ENCODE results near the gene ANXA10. TPM values are rescaled to one million over a fixed set of nuclear protein-coding genes. Genes with fewer than 3 reads are reported as not detected.
A peak's percentile ranks its signal among the peaks of the same experiment; 100 is the strongest.

Gene ANXA10
- total and polyA plus RNA-seq, 4 experiments from 2014 or later = not detected

DNA sequence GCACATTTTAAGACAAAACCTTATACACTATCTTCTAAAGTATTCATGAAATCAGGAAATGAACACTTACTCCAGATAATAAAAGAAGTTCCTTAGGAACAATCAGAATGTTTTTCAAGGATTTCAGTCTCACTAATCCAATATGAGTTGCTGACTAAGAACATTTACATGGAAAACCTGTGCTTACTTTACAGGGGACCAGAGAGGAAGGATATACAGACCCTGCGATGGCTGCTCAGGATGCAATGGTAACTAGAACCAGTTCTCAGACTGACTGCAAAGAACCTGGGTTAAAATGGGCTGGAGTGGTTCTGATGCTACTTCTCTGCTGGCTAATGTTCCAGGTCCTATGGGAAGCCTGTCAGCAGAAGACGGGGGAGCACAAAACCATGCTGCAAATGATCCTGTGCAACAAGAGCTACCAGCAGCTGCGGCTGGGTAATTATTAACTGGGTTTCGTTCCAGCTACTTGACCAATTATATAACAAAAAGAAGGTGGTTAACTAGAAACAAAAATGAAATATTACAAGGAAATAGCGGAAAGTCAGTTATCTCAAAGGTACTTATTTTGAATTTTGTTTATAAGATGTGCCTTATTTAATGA lies 85.3 kb downstream of the ANXA10 start:
- Mint-ChIP-seq H3K4me1 (no peaks in the 10 kb centered on the region), H3K4me3 (no peak overlapping the region), H3K27me3 (no peaks in the 10 kb centered on the region), H3K27ac (no peak overlapping the region), H3K9me3 (no peaks in the 10 kb centered on the region), H3K36me3 (no peaks in the 10 kb centered on the region)
- ChIA-PET CTCF (ENCODE audit: partially characterized antibody) (no interaction called here), POLR2A (ENCODE audit: partially characterized antibody) (no interaction called here)
- intact Hi-C loops (cut with micrococcal nuclease) = no loop called here
- Histone ChIP-seq H3K36me3 (ENCODE audit: insufficient read depth, low read length) (no peaks in the 10 kb centered on the region), H3K27me3 (ENCODE audit: insufficient read depth, low read length) (no peaks in the 10 kb centered on the region), H3K4me3 (ENCODE audit: low read length in 2 of 2) (no peak overlapping the region), H3K9me3 (ENCODE audit: control insufficient read depth in 1 of 2, low read length in 2 of 2) (no peaks in the 10 kb centered on the region), H3K27ac (ENCODE audit: low read depth, low read length) (no peak overlapping the region), H3K4me1 (ENCODE audit: insufficient read depth, low read length) (no peaks in the 10 kb centered on the region)
- no peak for DNase-seq

DNA sequence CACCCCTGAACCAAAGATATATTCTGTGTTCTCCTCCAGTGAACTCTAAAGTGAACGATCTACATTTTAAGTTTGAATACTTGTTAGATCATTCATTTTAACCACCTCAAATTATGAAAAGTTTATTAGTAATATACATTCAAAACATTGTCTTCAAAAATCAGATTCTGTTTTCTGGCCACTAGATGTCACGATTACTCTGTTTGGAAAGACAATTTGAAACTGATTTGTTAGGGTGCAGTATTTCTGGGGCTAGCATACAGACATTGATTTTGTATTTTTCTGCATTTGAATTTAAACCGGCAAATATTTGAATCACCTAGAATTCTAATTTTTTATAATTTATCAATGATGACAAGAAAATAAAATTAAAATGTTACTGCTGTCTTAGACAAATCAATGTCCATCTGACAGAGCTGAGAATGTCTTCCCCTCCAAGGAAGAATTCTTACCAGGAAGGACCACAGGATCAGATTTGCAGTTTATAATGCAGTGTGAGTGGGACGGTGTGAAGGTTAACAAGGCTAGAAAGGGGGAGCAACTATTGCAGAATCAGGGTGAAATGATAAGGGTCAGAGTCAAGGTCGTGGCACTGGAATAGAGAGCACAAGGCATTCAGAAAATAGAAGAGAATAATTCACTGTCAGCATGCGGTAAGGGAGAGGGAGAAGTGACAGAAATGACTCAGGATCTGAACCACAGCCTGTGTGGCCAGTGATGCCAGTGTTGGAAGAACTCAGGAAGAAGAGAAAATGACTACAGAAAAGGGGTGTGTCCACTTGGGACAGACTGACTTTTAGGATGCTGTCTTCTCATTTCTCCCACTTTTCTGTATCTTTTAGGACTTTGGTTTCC lies 91.6 kb downstream of the ANXA10 start:
- Mint-ChIP-seq H3K36me3 (no peaks in the 10 kb centered on the region), H3K27me3 (no peaks in the 10 kb centered on the region), H3K4me3 (no peak overlapping the region), H3K4me1 (no peaks in the 10 kb centered on the region), H3K27ac (no peak overlapping the region), H3K9me3 (no peaks in the 10 kb centered on the region)
- POLR2A ChIA-PET (ENCODE audit: partially characterized antibody) = no interaction called here
- Histone ChIP-seq H3K4me1 (ENCODE audit: insufficient read depth, low read length) (no peaks in the 10 kb centered on the region), H3K36me3 (ENCODE audit: insufficient read depth, low read length) (no peaks in the 10 kb centered on the region), H3K27me3 (ENCODE audit: insufficient read depth, low read length) (no peaks in the 10 kb centered on the region), H3K4me3 (ENCODE audit: low read length in 2 of 2) (no peak overlapping the region), H3K27ac (ENCODE audit: low read depth, low read length) (no peak overlapping the region), H3K9me3 (ENCODE audit: control insufficient read depth in 1 of 2, low read length in 2 of 2) (no peaks in the 10 kb centered on the region)
- CTCF ChIA-PET (ENCODE audit: partially characterized antibody) = interaction anchor here (1.0 to 1.5 kb wide), 2 partner anchors 30 to 1382 kb away, joined by 3 read pairs; no protein-coding TSS in a partner anchor
- intact Hi-C loops (cut with micrococcal nuclease) = loop anchor here (5.0 kb wide), 3 partner anchors 1308 to 1863 kb away; no protein-coding TSS in a partner anchor
- DNase-seq = peak in 3 of 5 donors; percentile 10 to 15 (median 13)

DNA sequence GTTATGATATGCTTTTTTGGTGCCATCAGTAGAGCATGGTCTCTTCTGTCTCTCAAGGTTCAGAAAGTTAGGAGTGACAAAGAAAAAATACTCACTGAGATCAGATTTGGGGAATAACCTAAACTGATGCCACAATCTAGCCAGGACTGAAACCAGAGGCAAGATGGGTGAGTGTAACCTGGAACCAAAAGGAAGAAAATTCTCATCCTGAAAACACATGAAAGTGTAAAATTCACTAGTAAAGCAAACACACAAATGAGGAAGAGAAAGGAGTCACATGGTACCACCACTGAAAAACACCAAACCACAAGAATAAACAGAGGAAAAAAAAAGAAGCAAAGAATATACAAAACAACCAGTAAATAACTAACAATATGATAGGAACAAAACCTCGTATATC lies 96.4 kb downstream of the ANXA10 start:
- H3K9me3 Mint-ChIP-seq = no peaks in the 10 kb centered on the region
- H3K4me1 Mint-ChIP-seq = no peaks in the 10 kb centered on the region
- ChIA-PET CTCF (ENCODE audit: partially characterized antibody) (no interaction called here), POLR2A (ENCODE audit: partially characterized antibody) (no interaction called here)
- no peaks in the 10 kb centered on the region for H3K27me3 ChIP-seq (ENCODE audit: insufficient read depth, low read length)
- H3K36me3 Mint-ChIP-seq = no peaks in the 10 kb centered on the region
- H3K27ac ChIP-seq (ENCODE audit: low read depth, low read length) = no peak overlapping the region
- no peak overlapping the region for H3K4me3 ChIP-seq (ENCODE audit: low read length in 2 of 2)
- H3K36me3 ChIP-seq (ENCODE audit: insufficient read depth, low read length) = no peaks in the 10 kb centered on the region
- H3K4me1 ChIP-seq (ENCODE audit: insufficient read depth, low read length) = no peaks in the 10 kb centered on the region
- H3K27ac Mint-ChIP-seq = no peak overlapping the region
- H3K27me3 Mint-ChIP-seq = no peaks in the 10 kb centered on the region
- no peaks in the 10 kb centered on the region for H3K9me3 ChIP-seq (ENCODE audit: control insufficient read depth in 1 of 2, low read length in 2 of 2)
- no peak for DNase-seq
- H3K4me3 Mint-ChIP-seq = no peak overlapping the region
- intact Hi-C loops (cut with micrococcal nuclease) = no loop called here

DNA sequence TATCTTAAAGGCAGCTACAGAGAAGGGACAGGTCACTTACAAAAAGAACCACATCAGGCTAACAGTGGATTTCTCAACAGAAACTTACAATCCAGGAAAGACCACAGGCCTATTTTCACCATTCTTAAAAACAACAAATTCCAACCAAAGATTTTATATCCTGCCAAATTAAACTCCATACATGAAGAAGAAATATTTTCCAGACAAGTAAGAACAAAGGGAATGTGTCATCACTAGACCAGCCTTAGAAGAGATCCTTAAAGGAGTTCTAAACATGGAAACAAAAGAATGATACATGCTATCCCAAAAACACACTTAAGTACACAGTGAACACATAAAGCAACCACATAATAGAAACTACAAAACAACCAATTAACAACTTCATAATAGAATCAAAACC lies 105.6 kb downstream of the ANXA10 start:
- peaks cover 5 to 10% of the 10 kb centered on the region in 2 donors for H3K36me3 Mint-ChIP-seq
- intact Hi-C loops (cut with micrococcal nuclease) = no loop called here
- H3K9me3 ChIP-seq (ENCODE audit: control insufficient read depth in 1 of 2, low read length in 2 of 2) = peaks cover 0 to 1% of the 10 kb centered on the region in 2 donors
- H3K4me1 Mint-ChIP-seq = no peaks in the 10 kb centered on the region
- no peaks in the 10 kb centered on the region for H3K4me1 ChIP-seq (ENCODE audit: insufficient read depth, low read length)
- no peak overlapping the region for H3K27ac ChIP-seq (ENCODE audit: low read depth, low read length)
- no peaks in the 10 kb centered on the region for H3K27me3 ChIP-seq (ENCODE audit: insufficient read depth, low read length)
- no peaks in the 10 kb centered on the region for H3K27me3 Mint-ChIP-seq
- no peak overlapping the region for H3K4me3 Mint-ChIP-seq
- H3K27ac Mint-ChIP-seq = no peak overlapping the region
- ChIA-PET CTCF (ENCODE audit: partially characterized antibody) (no interaction called here), POLR2A (ENCODE audit: partially characterized antibody) (no interaction called here)
- no peak for DNase-seq
- H3K9me3 Mint-ChIP-seq = peaks cover 2 to 13% (median 9%) of the 10 kb centered on the region in 8 donors
- no peak overlapping the region for H3K4me3 ChIP-seq (ENCODE audit: low read length in 2 of 2)
- H3K36me3 ChIP-seq (ENCODE audit: insufficient read depth, low read length) = no peaks in the 10 kb centered on the region

DNA sequence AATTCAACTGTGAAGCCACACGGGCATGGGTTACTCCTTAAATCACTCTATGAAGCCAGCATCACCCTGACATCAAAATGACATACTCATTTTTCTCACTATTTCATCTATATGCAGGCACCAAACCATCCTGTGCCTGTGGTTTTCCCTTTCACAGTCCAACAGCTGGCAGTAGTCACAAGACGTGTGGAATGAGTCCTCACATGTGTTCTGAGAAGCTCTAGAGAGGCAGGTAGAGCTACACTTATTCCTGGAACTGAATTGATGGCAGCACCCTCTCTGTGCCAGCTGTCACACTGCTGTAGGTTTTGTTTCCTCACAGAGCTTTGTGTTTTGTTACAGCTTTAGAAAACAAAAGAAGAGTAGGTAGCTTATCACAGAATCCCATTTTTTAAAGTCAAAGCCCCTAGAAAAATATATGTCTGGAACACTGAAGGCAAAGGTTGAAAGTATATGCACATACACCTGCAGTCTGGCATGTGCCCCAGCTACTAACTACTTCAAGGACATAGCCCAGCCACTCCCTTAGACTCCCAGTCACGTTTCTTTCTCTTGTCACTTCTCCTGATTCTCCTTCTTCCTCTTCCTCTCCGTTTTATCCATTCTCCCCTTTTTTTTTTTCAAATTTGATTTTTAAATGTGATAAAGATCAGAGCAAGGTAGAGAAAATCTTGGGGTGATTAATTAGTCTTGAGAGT lies 107.1 kb downstream of the ANXA10 start:
- peaks cover 0 to 10% of the 10 kb centered on the region in 2 donors for H3K9me3 ChIP-seq (ENCODE audit: control insufficient read depth in 1 of 2, low read length in 2 of 2)
- POLR2A ChIA-PET (ENCODE audit: partially characterized antibody) = no interaction called here
- Mint-ChIP-seq H3K4me1 (no peaks in the 10 kb centered on the region), H3K9me3 (peaks cover 2 to 26% (median 20%) of the 10 kb centered on the region in 8 donors), H3K4me3 (no peak overlapping the region), H3K27ac (no peak overlapping the region), H3K36me3 (peaks cover 7 to 16% of the 10 kb centered on the region in 2 donors), H3K27me3 (no peaks in the 10 kb centered on the region)
- no peaks in the 10 kb centered on the region for H3K36me3 ChIP-seq (ENCODE audit: insufficient read depth, low read length)
- no peaks in the 10 kb centered on the region for H3K27me3 ChIP-seq (ENCODE audit: insufficient read depth, low read length)
- H3K4me1 ChIP-seq (ENCODE audit: insufficient read depth, low read length) = no peaks in the 10 kb centered on the region
- intact Hi-C loops (cut with micrococcal nuclease) = no loop called here
- H3K4me3 ChIP-seq (ENCODE audit: low read length in 2 of 2) = no peak overlapping the region
- DNase-seq = no peak
- no peak overlapping the region for H3K27ac ChIP-seq (ENCODE audit: low read depth, low read length)
- CTCF ChIA-PET (ENCODE audit: partially characterized antibody) = no interaction called here

DNA sequence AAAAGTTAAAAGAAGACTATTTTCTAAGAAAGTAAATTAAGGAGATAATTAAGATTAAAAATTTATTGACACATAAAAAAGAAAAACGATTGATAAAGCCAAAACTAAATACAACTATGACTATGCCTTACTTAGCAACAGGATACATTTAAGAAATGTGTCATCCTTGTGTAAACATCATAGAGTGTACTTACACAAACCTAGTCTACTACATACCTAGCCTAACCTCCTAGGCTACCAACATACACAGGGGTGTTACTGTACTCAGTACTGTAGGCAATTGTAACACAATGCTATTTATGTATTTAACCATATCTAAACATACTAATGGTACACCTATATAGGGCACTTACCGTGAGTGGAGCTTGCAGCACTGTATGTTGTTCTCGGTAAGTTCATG lies 108.3 kb downstream of the ANXA10 start:
- Histone ChIP-seq H3K4me1 (ENCODE audit: insufficient read depth, low read length) (no peaks in the 10 kb centered on the region), H3K27ac (ENCODE audit: low read depth, low read length) (no peak overlapping the region), H3K4me3 (ENCODE audit: low read length in 2 of 2) (no peak overlapping the region), H3K27me3 (ENCODE audit: insufficient read depth, low read length) (no peaks in the 10 kb centered on the region), H3K36me3 (ENCODE audit: insufficient read depth, low read length) (no peaks in the 10 kb centered on the region), H3K9me3 (ENCODE audit: control insufficient read depth in 1 of 2, low read length in 2 of 2) (peaks cover 0 to 10% of the 10 kb centered on the region in 2 donors)
- H3K27me3 Mint-ChIP-seq = no peaks in the 10 kb centered on the region
- POLR2A ChIA-PET (ENCODE audit: partially characterized antibody) = no interaction called here
- no peak overlapping the region for H3K4me3 Mint-ChIP-seq
- no peak overlapping the region for H3K27ac Mint-ChIP-seq
- intact Hi-C loops (cut with micrococcal nuclease) = no loop called here
- H3K36me3 Mint-ChIP-seq = peaks cover 7 to 23% of the 10 kb centered on the region in 2 donors
- H3K4me1 Mint-ChIP-seq = no peaks in the 10 kb centered on the region
- CTCF ChIA-PET (ENCODE audit: partially characterized antibody) = no interaction called here
- DNase-seq = no peak
- H3K9me3 Mint-ChIP-seq = peaks cover 6 to 39% (median 29%) of the 10 kb centered on the region in 8 donors

DNA sequence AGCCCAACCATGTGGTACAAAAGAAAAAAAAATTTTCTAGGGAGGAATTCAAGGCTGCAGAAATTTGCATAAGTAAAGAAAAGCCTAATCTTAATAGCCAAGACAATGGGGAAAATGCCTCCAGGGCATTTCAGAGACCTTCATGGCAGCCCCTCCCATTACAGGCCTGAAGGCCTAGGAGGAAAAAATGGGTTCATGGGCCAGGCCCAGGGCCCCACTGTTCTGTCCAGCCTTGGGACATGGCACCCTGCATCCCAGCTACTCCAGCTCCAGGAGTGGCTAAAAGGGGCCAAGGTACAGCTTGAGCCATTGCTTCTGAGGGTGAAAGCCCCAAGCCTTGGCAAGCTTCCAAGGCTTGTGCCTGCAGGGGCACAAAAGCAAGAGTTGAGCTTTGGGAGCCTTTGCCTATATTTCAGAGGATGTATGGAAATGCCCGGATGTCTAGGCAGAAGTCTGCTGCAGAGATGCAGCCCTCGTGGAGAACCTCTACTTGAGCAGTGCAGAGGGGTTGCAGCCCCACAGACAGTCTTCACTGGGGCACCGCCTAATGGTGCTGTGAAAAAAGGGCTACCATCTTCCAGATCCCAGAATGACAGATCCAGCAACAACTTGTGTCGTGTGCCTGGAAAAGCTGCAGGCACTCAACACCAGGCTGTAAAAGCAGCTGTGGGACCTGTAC lies 111.0 kb downstream of the ANXA10 start:
- POLR2A ChIA-PET (ENCODE audit: partially characterized antibody) = no interaction called here
- DNase-seq = no peak
- Mint-ChIP-seq H3K27me3 (no peaks in the 10 kb centered on the region), H3K4me3 (no peak overlapping the region), H3K4me1 (no peaks in the 10 kb centered on the region), H3K36me3 (peaks cover 9 to 35% of the 10 kb centered on the region in 2 donors), H3K27ac (no peak overlapping the region), H3K9me3 (peaks cover 6 to 42% (median 32%) of the 10 kb centered on the region in 8 donors)
- intact Hi-C loops (cut with micrococcal nuclease) = no loop called here
- no peaks in the 10 kb centered on the region for H3K4me1 ChIP-seq (ENCODE audit: insufficient read depth, low read length)
- no peak overlapping the region for H3K27ac ChIP-seq (ENCODE audit: low read depth, low read length)
- H3K36me3 ChIP-seq (ENCODE audit: insufficient read depth, low read length) = no peaks in the 10 kb centered on the region
- H3K4me3 ChIP-seq (ENCODE audit: low read length in 2 of 2) = no peak overlapping the region
- CTCF ChIA-PET (ENCODE audit: partially characterized antibody) = no interaction called here
- no peaks in the 10 kb centered on the region for H3K27me3 ChIP-seq (ENCODE audit: insufficient read depth, low read length)
- H3K9me3 ChIP-seq (ENCODE audit: control insufficient read depth in 1 of 2, low read length in 2 of 2) = peaks cover 0 to 10% of the 10 kb centered on the region in 2 donors

Data from CD4-positive, alpha-beta memory T cell (primary cell).